BJ (cell line): ENCODE measurements around the gene CDH1. TPM values are rescaled to one million over a fixed set of nuclear protein-coding genes. Genes with fewer than 3 reads are reported as not detected.
"Not testable (repeated sequence)": the region's sequence is repeated elsewhere in the genome, so short reads cannot be mapped to it uniquely, and the experiment has no call there.

Source experiments
- CTCF ChIA-PET: fragments of 350-600 bp; formaldehyde crosslinking; extraction: SDS; loops from one replicate; lab custom pipeline; 2021; ENCODE audit warnings: antibody characterized with exemption, inconsistent platforms; lab: Yijun Ruan, JAX
- POLR2A ChIA-PET: fragments of 300-600 bp; sonication (Branson Sonifier 250); formaldehyde crosslinking; extraction: SDS; loops from one replicate; lab custom pipeline; 2021; ENCODE audit warnings: antibody characterized with exemption; lab: Charles Lee
- DNase-seq: peaks from one replicate; pipeline ENCODE4 v3.0.0-alpha.2; 2011; ENCODE audit warnings: low read depth
- H3K27me3 ChIP-seq: 2 replicates; pipeline ENCODE4 v1.6.0; 2011; ENCODE audit warnings: low read length; ENCODE audit not compliant: control insufficient read depth, insufficient read depth
- H3K36me3 ChIP-seq: 2 replicates; pipeline ENCODE4 v1.5.1; 2011; ENCODE audit warnings: low read length; ENCODE audit not compliant: control insufficient read depth, insufficient read depth
- H3K4me3 ChIP-seq: 2 replicates; pipeline ENCODE4 v1.5.1; 2011; ENCODE audit warnings: low read depth, mild to moderate bottlenecking, control low read depth, low read length
- CTCF ChIP-seq: IDR thresholded peaks from 2 replicates; pipeline ENCODE4 v1.5.1; 2011; ENCODE audit warnings: low read depth, mild to moderate bottlenecking, control low read depth, inconsistent platforms, low read length, moderate library complexity; ENCODE audit not compliant: insufficient read depth
- polyA plus RNA-seq: library from polyadenylated mRNA; depleted of rRNA; stranded (reverse); fragments of >200 nt; gene quantifications from 2 replicates; pipeline ENCODE4 v1.2.3, GENCODE V29; 2011

Gene CDH1
- polyA plus RNA-seq, 1 experiment, result 0.26 TPM

- Histone ChIP-seq H3K27me3 (no peaks in the 10 kb centered on the region; the same call in 1 of the 2 replicates), H3K36me3 (no peaks in the 10 kb centered on the region; the same call in 1 of the 2 replicates), H3K4me3 (no peak overlapping the region)
- ChIA-PET POLR2A (no interaction called here), CTCF (interaction anchor here (0.6 to 1.0 kb wide), 3 partner anchors 64 to 266 kb away, joined by 3 read pairs; no protein-coding TSS in a partner anchor)
- no peak for DNase-seq
- TF ChIP-seq CTCF, result no peak
These were observed 49.8 kb downstream of the CDH1 start for GRCh38 chr16:68786685-68787418.

- H3K36me3 ChIP-seq, POLR2A ChIA-PET, DNase-seq, H3K4me3 ChIP-seq, H3K27me3 ChIP-seq: not testable (repeated sequence)
- CTCF ChIA-PET, result interaction anchor here (2.2 kb wide), 1 partner anchor 197 kb away, joined by 7 read pairs; no protein-coding TSS in a partner anchor
These were observed 50.3 kb downstream of the CDH1 start for GRCh38 chr16:68787419-68787807.

- ChIA-PET POLR2A (no interaction called here), CTCF (interaction anchor here (1.4 to 3.1 kb wide), 2 partner anchors 10 to 200 kb away, joined by 5 to 9 read pairs; no protein-coding TSS in a partner anchor)
- no peak for TF ChIP-seq CTCF
- H3K4me3 ChIP-seq, result no peak overlapping the region
- no peaks in the 10 kb centered on the region; the same call in 1 of the 2 replicates for H3K27me3 ChIP-seq
- DNase-seq, result peak; percentile 26
- H3K36me3 ChIP-seq, result no peaks in the 10 kb centered on the region; the same call in 1 of the 2 replicates
These were observed 53.2 kb downstream of the CDH1 start for GRCh38 chr16:68790130-68790761.

GRCh38 chr16:68790944-68791343 lies 53.9 kb downstream of the CDH1 start:
- ChIA-PET CTCF (interaction anchor here (1.4 to 3.1 kb wide), 3 partner anchors 10 to 200 kb away, joined by 3 to 9 read pairs (median 5); no protein-coding TSS in a partner anchor), POLR2A (no interaction called here)
- Histone ChIP-seq H3K4me3 (no peak overlapping the region), H3K27me3 (no peaks in the 10 kb centered on the region), H3K36me3 (no peaks in the 10 kb centered on the region)
- DNase-seq, result no peak
- TF ChIP-seq CTCF, result no peak

- Histone ChIP-seq H3K36me3 (no peaks in the 10 kb centered on the region), H3K4me3 (no peak overlapping the region), H3K27me3 (no peaks in the 10 kb centered on the region)
- ChIA-PET POLR2A (no interaction called here), CTCF (interaction anchor here (0.8 to 3.1 kb wide), 4 partner anchors 8 to 272 kb away, joined by 3 to 9 read pairs (median 4); no protein-coding TSS in a partner anchor)
- no peak for DNase-seq
- TF ChIP-seq CTCF, result no peak
These were observed 55.6 kb downstream of the CDH1 start for GRCh38 chr16:68792465-68793324.
